OCI-LY3 (cell line): ENCODE data around the gene DRD2.

ENCODE experiments used
- EZH2phosphoT487 ChIP-seq: fragments of 200-600 bp; shearing (Covaris generic); IDR thresholded peaks from 2 replicates; pipeline ENCODE4 v1.6.1; 2018; ENCODE audit warnings: antibody characterized with exemption, mixed run types, low read depth
- TF ChIP-seq, protein P1 (sequence below): fragments of 200-600, 300-600 bp; sonication (generic); IDR thresholded peaks from 2 replicates; pipeline ENCODE4 v1.5.1; 2014; ENCODE audit warnings: antibody characterized with exemption, low read length, low read depth

- TF ChIP-seq, protein P1, sequence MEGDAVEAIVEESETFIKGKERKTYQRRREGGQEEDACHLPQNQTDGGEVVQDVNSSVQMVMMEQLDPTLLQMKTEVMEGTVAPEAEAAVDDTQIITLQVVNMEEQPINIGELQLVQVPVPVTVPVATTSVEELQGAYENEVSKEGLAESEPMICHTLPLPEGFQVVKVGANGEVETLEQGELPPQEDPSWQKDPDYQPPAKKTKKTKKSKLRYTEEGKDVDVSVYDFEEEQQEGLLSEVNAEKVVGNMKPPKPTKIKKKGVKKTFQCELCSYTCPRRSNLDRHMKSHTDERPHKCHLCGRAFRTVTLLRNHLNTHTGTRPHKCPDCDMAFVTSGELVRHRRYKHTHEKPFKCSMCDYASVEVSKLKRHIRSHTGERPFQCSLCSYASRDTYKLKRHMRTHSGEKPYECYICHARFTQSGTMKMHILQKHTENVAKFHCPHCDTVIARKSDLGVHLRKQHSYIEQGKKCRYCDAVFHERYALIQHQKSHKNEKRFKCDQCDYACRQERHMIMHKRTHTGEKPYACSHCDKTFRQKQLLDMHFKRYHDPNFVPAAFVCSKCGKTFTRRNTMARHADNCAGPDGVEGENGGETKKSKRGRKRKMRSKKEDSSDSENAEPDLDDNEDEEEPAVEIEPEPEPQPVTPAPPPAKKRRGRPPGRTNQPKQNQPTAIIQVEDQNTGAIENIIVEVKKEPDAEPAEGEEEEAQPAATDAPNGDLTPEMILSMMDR, result no peak
- no peak for TF ChIP-seq EZH2phosphoT487
These were observed 7.7 kb downstream of the DRD2 start for GRCh38 chr11:113467545-113467944.
